ENCODE measurements around the gene DNAH3.

The DNAH3 gene

DNA sequence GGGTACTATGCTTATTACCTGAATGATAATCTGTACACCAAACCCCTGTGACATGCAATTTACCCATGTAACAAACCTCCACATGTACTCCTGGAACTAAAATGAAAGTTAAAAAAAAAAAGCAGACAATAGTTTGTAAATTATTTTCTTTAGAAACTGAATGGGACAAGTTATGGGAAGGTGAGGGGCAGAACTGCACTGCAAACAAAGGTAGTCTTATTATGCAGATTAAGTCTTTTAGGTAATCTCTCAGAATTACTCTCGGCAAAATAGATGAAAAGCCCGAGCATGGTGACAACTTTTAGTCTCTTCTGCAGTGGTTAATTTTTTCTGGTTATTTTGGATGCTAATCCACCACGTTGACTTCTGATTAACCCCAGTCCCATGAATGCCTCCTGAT lies 33.3 kb upstream of the DNAH3 start:
- TF ChIP-seq POLR2AphosphoS5 (IDR thresholded peaks at IDR 0.05; ENCODE audit: low read depth) (no peak), SPI1 (IDR thresholded peaks at IDR 0.05; ENCODE audit: borderline replicate concordance, low read depth) (no peak), GABPA (IDR thresholded peaks at IDR 0.05; ENCODE audit: low read depth) (no peak), REST (IDR thresholded peaks at IDR 0.05; ENCODE audit: insufficient replicate concordance, low read depth) (no peak)
- TF ChIP-seq, protein P1, sequence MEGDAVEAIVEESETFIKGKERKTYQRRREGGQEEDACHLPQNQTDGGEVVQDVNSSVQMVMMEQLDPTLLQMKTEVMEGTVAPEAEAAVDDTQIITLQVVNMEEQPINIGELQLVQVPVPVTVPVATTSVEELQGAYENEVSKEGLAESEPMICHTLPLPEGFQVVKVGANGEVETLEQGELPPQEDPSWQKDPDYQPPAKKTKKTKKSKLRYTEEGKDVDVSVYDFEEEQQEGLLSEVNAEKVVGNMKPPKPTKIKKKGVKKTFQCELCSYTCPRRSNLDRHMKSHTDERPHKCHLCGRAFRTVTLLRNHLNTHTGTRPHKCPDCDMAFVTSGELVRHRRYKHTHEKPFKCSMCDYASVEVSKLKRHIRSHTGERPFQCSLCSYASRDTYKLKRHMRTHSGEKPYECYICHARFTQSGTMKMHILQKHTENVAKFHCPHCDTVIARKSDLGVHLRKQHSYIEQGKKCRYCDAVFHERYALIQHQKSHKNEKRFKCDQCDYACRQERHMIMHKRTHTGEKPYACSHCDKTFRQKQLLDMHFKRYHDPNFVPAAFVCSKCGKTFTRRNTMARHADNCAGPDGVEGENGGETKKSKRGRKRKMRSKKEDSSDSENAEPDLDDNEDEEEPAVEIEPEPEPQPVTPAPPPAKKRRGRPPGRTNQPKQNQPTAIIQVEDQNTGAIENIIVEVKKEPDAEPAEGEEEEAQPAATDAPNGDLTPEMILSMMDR (IDR thresholded peaks at IDR 0.05; ENCODE audit: insufficient read depth, low read length): no peak
- no peaks in the 10 kb centered on the region for H3K27me3 ChIP-seq (ENCODE audit: insufficient read depth, poor library complexity, severe bottlenecking)
- H3K4me3 ChIP-seq (replicated peaks; ENCODE audit: insufficient read depth, low read length): no peak overlapping the region
- DNase-seq (ENCODE audit: low read depth in 1 of 2, low spot score in 1 of 2): no peak
- H3K27ac ChIP-seq (replicated peaks): no peak overlapping the region

DNA sequence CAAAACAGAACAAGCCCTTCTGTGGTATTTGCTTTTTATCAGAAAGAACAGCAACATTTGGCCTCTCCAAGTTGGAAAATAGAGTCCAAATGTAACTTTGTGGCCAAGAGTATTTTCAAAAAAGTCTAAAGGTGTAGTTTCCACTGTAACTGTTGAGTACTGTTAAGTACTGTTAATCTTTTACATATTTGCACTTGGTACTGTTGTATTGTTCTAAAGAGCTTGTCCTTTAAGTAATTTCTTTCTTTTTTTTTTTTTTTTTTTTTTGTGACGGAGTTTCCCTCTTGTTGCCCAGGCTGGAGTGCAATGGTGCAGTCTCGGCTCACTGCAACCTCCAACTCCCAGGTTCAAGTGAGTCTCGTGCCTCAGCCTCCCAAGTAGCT lies 29.3 kb upstream of the DNAH3 start:
- Histone ChIP-seq H3K27ac (replicated peaks) (no peak overlapping the region), H3K4me3 (replicated peaks; ENCODE audit: insufficient read depth, low read length) (no peak overlapping the region), H3K27me3 (ENCODE audit: insufficient read depth, poor library complexity, severe bottlenecking) (no peaks in the 10 kb centered on the region)
- TF ChIP-seq SPI1 (IDR thresholded peaks at IDR 0.05; ENCODE audit: borderline replicate concordance, low read depth) (no peak), GABPA (IDR thresholded peaks at IDR 0.05; ENCODE audit: low read depth) (no peak), REST (IDR thresholded peaks at IDR 0.05; ENCODE audit: insufficient replicate concordance, low read depth) (no peak), POLR2AphosphoS5 (IDR thresholded peaks at IDR 0.05; ENCODE audit: low read depth) (no peak)
- DNase-seq (ENCODE audit: low read depth in 1 of 2, low spot score in 1 of 2): no peak

DNA sequence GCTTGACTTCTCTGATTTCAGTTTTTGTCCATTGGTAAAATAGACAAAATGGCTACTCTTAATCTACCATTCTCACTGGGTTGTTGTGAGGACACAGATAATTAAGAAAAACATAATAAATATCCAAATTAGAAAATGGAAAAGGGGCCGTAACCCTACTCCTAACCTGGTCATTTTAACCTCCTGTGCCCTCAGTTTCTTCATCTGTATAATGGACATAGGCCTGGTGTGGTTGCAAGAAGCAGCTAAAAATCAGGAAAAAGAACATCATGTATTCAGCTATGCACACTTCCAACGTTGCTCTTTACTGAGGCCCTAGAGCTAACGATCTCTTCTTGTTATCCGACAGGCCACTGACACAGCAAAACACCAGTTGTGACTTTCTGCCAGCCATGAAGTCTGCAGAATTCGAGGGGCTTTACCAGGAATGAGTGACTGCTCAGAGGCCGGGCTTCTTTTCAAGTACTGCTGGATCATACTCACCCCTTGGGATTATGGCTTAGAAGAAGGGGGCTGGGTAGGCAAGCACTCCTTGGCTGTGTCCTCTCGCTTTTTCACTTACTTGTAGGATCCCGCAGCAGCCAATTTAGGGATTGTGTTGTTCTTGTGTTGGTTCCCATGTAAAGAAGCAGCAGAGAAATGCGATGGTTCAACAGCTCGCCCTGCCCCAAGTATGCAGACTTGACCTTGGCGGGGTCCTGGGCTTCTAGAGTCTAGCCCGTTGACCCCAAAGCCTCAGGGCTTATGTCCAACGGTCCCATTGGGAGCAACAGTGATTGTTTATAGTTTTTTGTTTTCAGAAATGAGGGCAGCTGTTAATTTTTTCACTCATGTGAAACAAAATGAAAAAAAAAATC lies 28.7 kb upstream of the DNAH3 start:
- TF ChIP-seq, protein P1 (IDR thresholded peaks at IDR 0.05; ENCODE audit: insufficient read depth, low read length): no peak
- no peaks in the 10 kb centered on the region for H3K27me3 ChIP-seq (ENCODE audit: insufficient read depth, poor library complexity, severe bottlenecking)
- no peak overlapping the region for H3K27ac ChIP-seq (replicated peaks)
- no peak overlapping the region for H3K4me3 ChIP-seq (replicated peaks; ENCODE audit: insufficient read depth, low read length)
- DNase-seq (ENCODE audit: low read depth in 1 of 2, low spot score in 1 of 2): no peak

GRCh38 chr16:21175397-21175796 lies 24.8 kb upstream of the DNAH3 start:
- H3K27ac ChIP-seq (replicated peaks): no peak overlapping the region
- TF ChIP-seq POLR2AphosphoS5 (IDR thresholded peaks at IDR 0.05; ENCODE audit: low read depth) (no peak), GABPA (IDR thresholded peaks at IDR 0.05; ENCODE audit: low read depth) (no peak), SPI1 (IDR thresholded peaks at IDR 0.05; ENCODE audit: borderline replicate concordance, low read depth) (no peak), REST (IDR thresholded peaks at IDR 0.05; ENCODE audit: insufficient replicate concordance, low read depth) (no peak)
- TF ChIP-seq, protein P1 (IDR thresholded peaks at IDR 0.05; ENCODE audit: insufficient read depth, low read length): no peak

More at GRCh38 chr16:21175397-21175796, 24.8 kb upstream of the DNAH3 start:
- Histone ChIP-seq H3K4me3 (replicated peaks; ENCODE audit: insufficient read depth, low read length) (no peak overlapping the region), H3K27me3 (ENCODE audit: insufficient read depth, poor library complexity, severe bottlenecking) (no peaks in the 10 kb centered on the region)
- DNase-seq (ENCODE audit: low read depth in 1 of 2, low spot score in 1 of 2): no peak

Measured in HL-60 (cell line).